NOMO-1 treated with DMSO at 0.1 percent for 48 hours (cell line): ENCODE data around the gene GRK5.

ENCODE experiments used
- DNase-seq: peaks from one replicate; lab custom pipeline; 2025; ENCODE audit not compliant: unreplicated experiment; lab: John Stamatoyannopoulos, UW

GRK5 gene

DNA sequence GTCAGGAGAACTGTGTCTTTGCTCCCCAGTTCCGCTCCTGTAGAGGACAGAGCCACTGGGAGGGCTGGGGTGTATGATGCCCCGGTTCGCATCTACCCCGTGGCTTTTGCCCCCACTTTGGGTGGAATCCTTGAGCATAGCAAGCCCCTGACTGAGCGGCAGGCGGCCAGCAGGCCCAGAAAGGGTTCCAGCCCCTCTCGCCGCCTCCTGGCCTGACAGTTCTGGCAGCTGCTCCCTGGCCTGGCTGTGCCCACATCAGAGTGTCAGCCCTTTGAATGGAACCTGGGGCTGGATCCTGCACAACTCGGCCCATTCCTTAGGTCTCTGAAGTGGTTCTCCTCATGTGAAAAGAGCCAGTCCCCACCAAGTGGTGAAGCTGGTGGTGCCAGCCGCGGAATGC lies 106.7 kb downstream of the GRK5 start:
- DNase-seq: no peak

DNA sequence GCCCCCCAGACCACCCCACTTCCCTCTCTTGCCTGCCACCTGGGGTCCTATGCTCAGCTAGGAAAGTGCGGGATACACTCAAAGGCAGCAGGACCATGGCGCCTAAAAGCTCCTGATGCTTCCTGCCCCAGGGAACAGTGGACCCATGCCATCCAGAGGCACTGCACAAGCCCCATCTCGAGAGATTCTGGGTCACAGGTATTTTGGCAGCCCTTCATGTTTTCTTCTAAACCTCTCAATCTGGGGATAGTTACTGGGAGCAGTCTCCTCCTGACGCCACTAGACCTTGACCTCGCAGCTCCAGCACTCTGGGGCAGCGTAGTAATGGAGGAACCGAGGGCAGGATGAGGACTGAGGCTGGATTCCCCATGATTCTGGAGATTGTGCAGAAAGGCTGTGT lies 107.1 kb downstream of the GRK5 start:
- no peak for DNase-seq

- peak; percentile 67 for DNase-seq
Observed at GRCh38 chr10:119315128-119316001, 108.0 kb downstream of the GRK5 start.

GRCh38 chr10:119316002-119316358 lies 108.6 kb downstream of the GRK5 start:
- no peak for DNase-seq

GRCh38 chr10:119316729-119317097 lies 109.3 kb downstream of the GRK5 start:
- no peak for DNase-seq

- DNase-seq: no peak
Observed at GRCh38 chr10:119318411-119319160, 111.2 kb downstream of the GRK5 start.

GRCh38 chr10:119319161-119319919 lies 112.0 kb downstream of the GRK5 start:
- DNase-seq: no peak

GRCh38 chr10:119319920-119320258 lies 112.5 kb downstream of the GRK5 start:
- no peak for DNase-seq

DNA sequence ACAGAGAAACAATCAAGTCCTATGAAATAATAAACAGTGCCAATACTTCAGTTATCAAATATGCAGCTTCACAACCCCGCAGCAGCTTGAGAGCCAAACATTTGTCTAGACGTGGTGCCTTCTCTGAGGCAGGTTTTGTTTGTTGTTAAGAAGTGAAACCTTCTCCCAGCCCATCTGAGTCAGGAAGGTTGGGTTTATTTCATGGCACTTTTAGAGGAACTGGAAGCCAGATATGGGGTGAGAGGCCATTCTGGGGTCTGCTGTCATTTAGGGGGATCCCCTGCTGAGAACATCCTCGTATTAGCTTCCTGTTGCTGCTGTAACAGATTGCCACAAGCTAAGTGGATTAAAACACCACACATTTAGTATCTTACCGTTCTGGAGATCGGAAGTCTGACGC lies 113.6 kb downstream of the GRK5 start:
- peak; percentile 36 for DNase-seq

DNA sequence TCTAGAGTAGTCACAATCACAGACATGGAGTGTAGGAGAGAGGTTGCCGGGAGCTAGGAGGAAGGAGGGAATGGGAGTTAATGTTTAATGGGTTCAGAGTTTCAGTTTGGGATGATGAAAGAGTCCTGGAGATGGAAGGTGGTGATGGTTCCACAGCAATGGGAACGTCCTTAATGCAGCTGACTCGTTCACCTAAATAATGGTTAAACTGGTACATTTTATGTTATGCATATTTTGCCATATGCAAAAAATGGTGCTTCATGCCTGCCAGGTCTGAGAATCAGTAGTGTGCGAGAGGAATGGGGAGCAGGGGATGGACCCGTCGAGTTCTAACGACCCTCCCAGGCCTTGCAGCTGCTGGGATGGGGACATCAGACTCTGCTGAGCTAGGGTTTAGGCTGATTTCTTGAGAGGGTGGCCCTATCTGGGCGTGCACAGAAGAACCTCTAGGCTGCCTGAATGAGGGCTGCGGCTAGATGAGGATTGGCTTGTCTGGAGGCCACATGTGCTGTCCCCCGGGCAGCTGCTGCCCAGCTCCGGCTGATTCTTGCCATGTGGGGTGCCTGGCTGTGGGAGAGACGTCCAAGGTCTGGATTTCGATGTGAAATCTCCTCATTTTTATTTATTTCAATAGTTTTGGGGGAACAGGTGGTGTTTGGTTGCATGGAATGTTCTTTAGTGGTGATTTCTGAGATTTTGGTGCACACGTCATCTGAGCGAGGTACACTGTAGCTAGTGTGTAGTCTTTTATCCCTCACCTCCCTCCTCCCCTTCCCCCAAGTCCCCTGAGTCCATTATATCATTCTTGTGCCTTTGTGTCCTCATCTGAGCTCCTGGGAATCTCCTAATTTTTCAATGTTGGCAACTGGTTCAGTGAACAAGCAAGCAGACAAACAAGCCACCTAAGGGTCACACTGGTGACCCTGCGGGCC lies 116.0 kb downstream of the GRK5 start:
- DNase-seq: no peak

DNA sequence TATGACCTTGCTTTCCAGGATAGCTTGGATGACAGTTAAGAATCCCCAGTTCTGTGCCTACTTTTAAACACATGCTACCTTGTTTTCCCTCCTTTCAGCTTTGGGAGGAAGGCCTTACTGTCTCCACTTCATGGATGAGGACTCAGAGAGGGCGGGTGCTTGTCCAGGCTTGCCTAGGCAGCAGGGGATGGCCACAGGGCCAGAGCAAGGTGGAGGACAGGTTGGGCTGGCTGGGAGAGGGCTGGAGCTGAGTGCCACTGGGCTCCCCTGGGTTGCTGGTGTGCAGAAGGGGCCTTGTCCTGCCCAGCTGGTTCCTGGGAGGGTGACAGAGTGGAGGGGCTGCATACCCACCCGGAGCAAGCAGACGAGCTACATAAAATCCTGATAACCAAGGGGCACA lies 117.8 kb downstream of the GRK5 start:
- DNase-seq: no peak

DNA sequence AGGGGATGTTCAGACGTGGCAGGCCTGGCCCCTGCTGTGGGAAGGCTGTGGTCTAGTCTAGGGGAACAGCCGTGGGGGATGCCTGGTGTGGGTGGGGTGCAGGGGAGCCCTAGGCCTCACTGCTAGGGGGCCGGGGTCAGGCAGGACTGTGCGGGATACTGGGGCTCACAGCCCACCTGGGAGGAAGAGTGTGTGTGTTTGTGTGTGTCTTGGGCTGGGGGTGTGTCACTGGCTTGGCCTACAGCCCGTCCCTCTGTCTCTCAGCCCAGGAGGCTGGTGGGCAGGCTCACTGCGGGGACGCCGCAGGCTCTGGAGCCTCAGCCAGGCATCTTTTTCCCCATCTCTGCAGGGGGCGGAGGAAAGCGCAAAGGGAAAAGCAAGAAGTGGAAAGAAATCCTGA lies 118.8 kb downstream of the GRK5 start:
- no peak for DNase-seq

GRCh38 chr10:119327096-119327745 lies 119.8 kb downstream of the GRK5 start:
- no peak for DNase-seq

DNA sequence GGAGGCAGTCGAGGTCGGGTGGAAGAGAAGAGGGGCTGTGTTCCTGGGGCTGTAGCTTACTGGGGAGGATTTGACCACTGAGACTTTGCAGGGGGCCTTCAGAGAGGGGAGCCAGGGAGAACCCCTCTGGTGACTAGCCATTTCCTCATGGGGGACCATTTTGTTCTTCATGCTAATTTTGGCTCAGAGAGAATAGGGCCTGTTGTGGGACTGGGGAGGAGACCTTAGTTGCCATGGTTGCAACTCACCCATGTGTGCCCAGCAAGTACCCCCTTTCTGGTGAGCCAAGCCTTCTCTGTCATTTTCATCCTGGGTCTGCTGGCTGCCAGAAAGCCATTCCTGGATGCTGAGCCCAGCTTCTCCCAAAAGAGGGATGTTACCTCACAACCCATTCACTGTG lies 120.9 kb downstream of the GRK5 start:
- DNase-seq: no peak

GRCh38 chr10:119330342-119330741 lies 123.0 kb downstream of the GRK5 start:
- no peak for DNase-seq

- DNase-seq: no peak
Observed at GRCh38 chr10:119331061-119331460, 123.7 kb downstream of the GRK5 start.

DNA sequence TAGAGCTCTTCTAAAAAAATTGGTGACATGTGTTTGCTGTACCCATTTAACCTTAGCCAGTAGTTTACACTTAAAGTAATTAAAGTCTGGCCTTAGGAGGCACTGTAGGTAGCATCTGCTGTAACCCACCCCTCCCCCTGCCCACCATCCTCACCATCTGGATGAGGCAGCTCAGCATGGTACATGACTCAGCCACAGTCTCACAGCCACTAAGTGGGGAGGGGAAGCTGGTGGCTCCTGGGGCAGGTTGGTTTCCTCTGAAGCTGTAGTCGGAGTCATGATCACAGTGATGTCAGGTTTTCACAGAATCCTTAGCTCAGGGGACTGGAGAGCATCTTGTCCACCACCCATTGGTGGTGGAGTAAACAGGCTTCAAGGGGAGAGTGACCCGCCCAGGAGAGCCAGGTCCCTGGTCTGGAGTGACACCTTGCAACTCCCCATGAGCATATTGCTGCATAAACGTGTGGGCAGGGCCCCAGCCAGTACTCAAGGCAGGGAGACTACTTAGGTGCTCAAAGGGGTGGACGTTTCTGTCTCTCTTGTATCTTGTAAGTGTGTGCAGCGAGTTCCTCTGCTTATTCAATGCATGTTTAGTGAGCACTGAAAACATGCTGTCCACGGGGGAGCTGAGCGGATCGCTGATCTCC lies 125.9 kb downstream of the GRK5 start:
- DNase-seq: no peak

GRCh38 chr10:119335671-119336353 lies 128.4 kb downstream of the GRK5 start:
- DNase-seq: no peak

GRCh38 chr10:119336599-119336998 lies 129.2 kb downstream of the GRK5 start:
- DNase-seq: no peak
